ENCODE data around the gene DLX2. TPM values are rescaled to one million over a fixed set of nuclear protein-coding genes. Genes with fewer than 3 reads are reported as not detected.

The DLX2 gene
- total RNA-seq, 1 experiment from 2014 or later, result 4.4 TPM

- POLR2A ChIA-PET, result interaction anchor here (0.6 kb wide), 1 partner anchor 179 kb away, joined by 10 read pairs; no protein-coding TSS in a partner anchor
- no peak overlapping the region for H3K4me3 ChIP-seq (ENCODE audit: low read depth in 2 of 2, low read length in 2 of 2)
- H3K4me1 ChIP-seq (ENCODE audit: control insufficient read depth, insufficient read depth, low read length), result peaks cover 8% of the 10 kb centered on the region; the same call in 1 of the 2 replicates
- H3K27ac ChIP-seq (ENCODE audit: low read length), result no peak overlapping the region
- TF ChIP-seq TCF7L2 (IDR thresholded peaks at IDR 0.05; ENCODE audit: low read depth, low read length) (no peak), CTCF (IDR thresholded peaks at IDR 0.05) (no peak), REST (IDR thresholded peaks at IDR 0.05; ENCODE audit: insufficient read depth in 1 of 2, low read depth in 2 of 2, low read length in 1 of 2) (no peak), POLR2AphosphoS5 (IDR thresholded peaks at IDR 0.05; ENCODE audit: low read depth, low read length) (no peak), SIN3A (IDR thresholded peaks at IDR 0.05; ENCODE audit: borderline replicate concordance, insufficient read depth, low read depth, low read length) (no peak)
- no peaks in the 10 kb centered on the region for H3K36me3 ChIP-seq (ENCODE audit: control insufficient read depth, insufficient read depth, low read length)
- DNase-seq (ENCODE audit: low read depth, low spot score), result no peak
- H3K9me3 ChIP-seq (ENCODE audit: control insufficient read depth, insufficient read depth, low read depth, low read length), result no peaks in the 10 kb centered on the region
- intact Hi-C loops (cut with micrococcal nuclease; ENCODE audit: unreplicated experiment), result no loop called here
- BruUV-seq (replicated peaks), result no TSS peak
- H3K27me3 ChIP-seq (ENCODE audit: control insufficient read depth, insufficient read depth, low read length), result no peaks in the 10 kb centered on the region
- ATAC-seq, result no peak
- CTCF ChIA-PET, result no interaction called here
- in situ Hi-C loops (cut with HindIII; ENCODE audit: low pct_unique_long_range_greater_than_20kb, low sequenced_read_pairs), result no loop called here
Observed at GRCh38 chr2:172056293-172056692, 46.4 kb downstream of the DLX2 start.

- Histone ChIP-seq H3K4me3 (ENCODE audit: low read depth in 2 of 2, low read length in 2 of 2) (no peak overlapping the region), H3K4me1 (ENCODE audit: control insufficient read depth, insufficient read depth, low read length) (peaks cover 12% of the 10 kb centered on the region; the same call in 1 of the 2 replicates), H3K36me3 (ENCODE audit: control insufficient read depth, insufficient read depth, low read length) (no peaks in the 10 kb centered on the region), H3K27ac (ENCODE audit: low read length) (no peak overlapping the region), H3K27me3 (ENCODE audit: control insufficient read depth, insufficient read depth, low read length) (no peaks in the 10 kb centered on the region), H3K9me3 (ENCODE audit: control insufficient read depth, insufficient read depth, low read depth, low read length) (no peaks in the 10 kb centered on the region)
- POLR2A ChIA-PET, result no interaction called here
- no peak for ATAC-seq
- no peak for DNase-seq (ENCODE audit: low read depth, low spot score)
- TF ChIP-seq TCF7L2 (IDR thresholded peaks at IDR 0.05; ENCODE audit: low read depth, low read length), result no peak
- in situ Hi-C loops (cut with HindIII; ENCODE audit: low pct_unique_long_range_greater_than_20kb, low sequenced_read_pairs) (no loop called here), intact Hi-C loops (cut with micrococcal nuclease; ENCODE audit: unreplicated experiment) (no loop called here)
- BruUV-seq (replicated peaks), result no TSS peak
- CTCF ChIA-PET, result no interaction called here
Observed at GRCh38 chr2:172053486-172053885, 49.2 kb downstream of the DLX2 start.

- ChIA-PET CTCF (no interaction called here), POLR2A (no interaction called here)
- H3K27me3 ChIP-seq (ENCODE audit: control insufficient read depth, insufficient read depth, low read length), result no peaks in the 10 kb centered on the region
- in situ Hi-C loops (cut with HindIII; ENCODE audit: low pct_unique_long_range_greater_than_20kb, low sequenced_read_pairs) (no loop called here), intact Hi-C loops (cut with micrococcal nuclease; ENCODE audit: unreplicated experiment) (no loop called here)
- no peak for DNase-seq (ENCODE audit: low read depth, low spot score)
- no peaks in the 10 kb centered on the region for H3K9me3 ChIP-seq (ENCODE audit: control insufficient read depth, insufficient read depth, low read depth, low read length)
- H3K4me3 ChIP-seq (ENCODE audit: low read depth in 2 of 2, low read length in 2 of 2), result no peak overlapping the region
- peaks cover 12% of the 10 kb centered on the region; the same call in 1 of the 2 replicates for H3K4me1 ChIP-seq (ENCODE audit: control insufficient read depth, insufficient read depth, low read length)
- no TSS peak for BruUV-seq (replicated peaks)
- no peaks in the 10 kb centered on the region for H3K36me3 ChIP-seq (ENCODE audit: control insufficient read depth, insufficient read depth, low read length)
- ATAC-seq, result no peak
- no peak overlapping the region for H3K27ac ChIP-seq (ENCODE audit: low read length)
- TF ChIP-seq REST (IDR thresholded peaks at IDR 0.05; ENCODE audit: insufficient read depth in 1 of 2, low read depth in 2 of 2, low read length in 1 of 2) (no peak), TCF7L2 (IDR thresholded peaks at IDR 0.05; ENCODE audit: low read depth, low read length) (no peak), CTCF (IDR thresholded peaks at IDR 0.05) (no peak), SIN3A (IDR thresholded peaks at IDR 0.05; ENCODE audit: borderline replicate concordance, insufficient read depth, low read depth, low read length) (no peak), POLR2AphosphoS5 (IDR thresholded peaks at IDR 0.05; ENCODE audit: low read depth, low read length) (no peak)
Observed at GRCh38 chr2:172052000-172052983, 50.4 kb downstream of the DLX2 start.
